Breast epithelium (tissue), 4 donors: ENCODE data around the gene LFNG. TPM values are rescaled to one million over a fixed set of nuclear protein-coding genes. Genes with fewer than 3 reads are reported as not detected.
A peak's percentile ranks its signal among the peaks of the same experiment; 100 is the strongest.

Experiments
- DNase-seq, 2 donors: peaks; one replicate each; pipeline ENCODE4 v3.0.0-alpha.2; 2019; ENCODE audit warnings: low spot score in 2 of 2
- H3K27ac ChIP-seq, 2 donors: fragments of 200-600 bp; sonication (generic) in 1 of 2; one replicate each; pipeline ENCODE4 v1.5.1; 2016 to 2019; ENCODE audit warnings: mild to moderate bottlenecking in 1 of 2
- H3K27me3 ChIP-seq, 2 donors: fragments of 200-600 bp; sonication (generic) in 1 of 2; one replicate each; pipeline versions ENCODE4 v1.5.1 to v1.6.0; 2017 to 2019; ENCODE audit warnings: control low read depth in 1 of 2, mild to moderate bottlenecking in 1 of 2
- H3K36me3 ChIP-seq: fragments of 200-600 bp; one replicate; pipeline ENCODE4 v1.5.1; 2019
- H3K4me1 ChIP-seq, 2 donors: fragments of 200-600 bp; sonication (generic); one replicate each; pipeline ENCODE4 v1.5.1; 2016 to 2019; ENCODE audit warnings: control low read depth in 1 of 2
- H3K4me3 ChIP-seq, 3 donors: fragments of 200-600 bp; sonication (generic); 1 replicate in 2 of 3; 2 replicates in 1 of 3; pipeline ENCODE4 v1.5.1; 2016 to 2019; ENCODE audit warnings: mild to moderate bottlenecking in 3 of 3, moderate library complexity in 2 of 3
- H3K9me3 ChIP-seq, 2 donors: fragments of 200-600 bp; sonication (generic) in 1 of 2; one replicate each; pipeline ENCODE4 v1.5.1; 2016 to 2019; ENCODE audit warnings: control low read depth in 1 of 2
- CTCF ChIP-seq, 3 donors: fragments of 450-650 bp; IDR thresholded peaks; one replicate each; pipeline ENCODE4 v1.5.1; 2016 to 2017; ENCODE audit warnings: antibody characterized with exemption in 3 of 3, mild to moderate bottlenecking in 3 of 3, moderate library complexity in 3 of 3
- POLR2A ChIP-seq: fragments of 450-650 bp; IDR thresholded peaks from one replicate; pipeline ENCODE4 v1.6.1; 2016; ENCODE audit warnings: antibody characterized with exemption, mild to moderate bottlenecking, moderate library complexity
- POLR2AphosphoS5 ChIP-seq, 3 donors: sonication (generic); formaldehyde crosslinking; IDR thresholded peaks; one replicate each; pipeline ENCODE4 v1.6.1; 2017; ENCODE audit warnings: antibody characterized with exemption in 3 of 3
- intact Hi-C: fragments of 100-400 bp; cut with DNase I; formaldehyde crosslinking; loops from one replicate; pipeline ENCODE4 v1.15.1; 2023; ENCODE audit warnings: low total_unique reads
- total RNA-seq, 3 donors: library from RNA; depleted of rRNA; stranded (reverse); fragments of >200 nt; gene quantifications; one replicate each; pipeline ENCODE4 v1.1.0, GENCODE V29; 2016

LFNG gene
- total RNA-seq, 3 donors from 2014 or later = 5.0 to 16.4 (median 9.1) TPM

- H3K4me1 ChIP-seq = peaks cover 24 to 30% of the 10 kb centered on the region in 2 donors
- no peak for DNase-seq
- intact Hi-C loops = no loop called here
- H3K4me3 ChIP-seq = no peak overlapping the region
- H3K27me3 ChIP-seq = no peaks in the 10 kb centered on the region
- TF ChIP-seq POLR2AphosphoS5 (IDR thresholded peaks at IDR 0.05) = no peak
- no peak for TF ChIP-seq POLR2A
- TF ChIP-seq CTCF (IDR thresholded peaks at IDR 0.05) = no peak
- H3K9me3 ChIP-seq = no peaks in the 10 kb centered on the region
- H3K36me3 ChIP-seq = no peaks in the 10 kb centered on the region
- peak overlapping the region in 1 of 2 donors; percentile 80 for H3K27ac ChIP-seq
Measured at GRCh38 chr7:2510130-2510776, 9.3 kb upstream of the LFNG start.

GRCh38 chr7:2510909-2511768, 8.4 kb upstream of the LFNG start:
- Histone ChIP-seq H3K27ac (peak overlapping the region; percentile 21 to 80), H3K27me3 (no peaks in the 10 kb centered on the region), H3K4me3 (peak overlapping the region in 1 of 3 donors; percentile 20), H3K4me1 (peaks cover 24 to 30% of the 10 kb centered on the region in 2 donors), H3K9me3 (no peaks in the 10 kb centered on the region), H3K36me3 (no peaks in the 10 kb centered on the region)
- intact Hi-C loops = no loop called here
- TF ChIP-seq POLR2A = no peak
- no peak for TF ChIP-seq POLR2AphosphoS5 (IDR thresholded peaks at IDR 0.05)
- TF ChIP-seq CTCF (IDR thresholded peaks at IDR 0.05) = no peak
- no peak for DNase-seq

GRCh38 chr7:2511769-2512168, 7.8 kb upstream of the LFNG start:
- Histone ChIP-seq H3K4me3 (peak overlapping the region in 1 of 3 donors; percentile 20), H3K9me3 (no peaks in the 10 kb centered on the region), H3K4me1 (peaks cover 24 to 30% of the 10 kb centered on the region in 2 donors), H3K36me3 (no peaks in the 10 kb centered on the region), H3K27ac (peak overlapping the region; percentile 21 to 80), H3K27me3 (no peaks in the 10 kb centered on the region)
- no peak for DNase-seq
- intact Hi-C loops = no loop called here
- no peak for TF ChIP-seq CTCF (IDR thresholded peaks at IDR 0.05)
- no peak for TF ChIP-seq POLR2A
- TF ChIP-seq POLR2AphosphoS5 (IDR thresholded peaks at IDR 0.05) = no peak

- DNase-seq = no peak
- Histone ChIP-seq H3K27me3 (no peaks in the 10 kb centered on the region), H3K4me1 (peaks cover 24 to 31% of the 10 kb centered on the region in 2 donors), H3K36me3 (no peaks in the 10 kb centered on the region), H3K9me3 (no peaks in the 10 kb centered on the region), H3K4me3 (no peak overlapping the region), H3K27ac (peak overlapping the region; percentile 21 to 80)
- no peak for TF ChIP-seq CTCF (IDR thresholded peaks at IDR 0.05)
- no peak for TF ChIP-seq POLR2A
- TF ChIP-seq POLR2AphosphoS5 (IDR thresholded peaks at IDR 0.05) = no peak
- intact Hi-C loops = no loop called here
Measured at GRCh38 chr7:2512179-2512661, 7.4 kb upstream of the LFNG start.

GRCh38 chr7:2512713-2513112, 6.9 kb upstream of the LFNG start:
- Histone ChIP-seq H3K27ac (peak overlapping the region in 1 of 2 donors; percentile 80), H3K36me3 (no peaks in the 10 kb centered on the region), H3K4me1 (peaks cover 24 to 34% of the 10 kb centered on the region in 2 donors), H3K4me3 (no peak overlapping the region), H3K9me3 (no peaks in the 10 kb centered on the region), H3K27me3 (no peaks in the 10 kb centered on the region)
- intact Hi-C loops = no loop called here
- TF ChIP-seq POLR2AphosphoS5 (IDR thresholded peaks at IDR 0.05) (no peak), CTCF (IDR thresholded peaks at IDR 0.05) (no peak), POLR2A (no peak)
- DNase-seq = no peak
